GM13977 (cell line): ENCODE measurements around the gene TWSG1.
"Not testable (repeated sequence)": the region's sequence is repeated elsewhere in the genome, so short reads cannot be mapped to it uniquely, and the experiment has no call there.

Source experiments
- DNase-seq: peaks from one replicate; pipeline ENCODE4 v3.0.0; 2012; ENCODE audit warnings: low spot score
- CTCF ChIP-seq: IDR thresholded peaks from 2 replicates; pipeline ENCODE4 v1.5.1; 2012; ENCODE audit warnings: mild to moderate bottlenecking, control low read depth; ENCODE audit not compliant: insufficient read depth; ENCODE audit errors: extremely low read depth, missing control alignments
- in situ Hi-C: fragments of 300-500 bp; cut with MboI; formaldehyde crosslinking; loops from one replicate; pipeline ENCODE4 v1.12.0; 2022; ENCODE audit warnings: low sequenced_read_pairs, low pct_unique_long_range_greater_than_20kb, mixed read lengths, inconsistent platforms; ENCODE audit not compliant: unreplicated experiment

TWSG1 gene

GRCh38 chr18:9418047-9418690 lies 83.6 kb downstream of the TWSG1 start:
- no peak for DNase-seq
- in situ Hi-C loops: no loop called here

GRCh38 chr18:9419956-9420631 lies 85.5 kb downstream of the TWSG1 start:
- in situ Hi-C loops: no loop called here
- TF ChIP-seq CTCF: no peak
- no peak for DNase-seq

More at GRCh38 chr18:9418047-9418690, 83.6 kb downstream of the TWSG1 start:
- no peak for TF ChIP-seq CTCF

- no peak for TF ChIP-seq CTCF
- in situ Hi-C loops: no loop called here
- DNase-seq: no peak
Measured at GRCh38 chr18:9421096-9421900, 86.7 kb downstream of the TWSG1 start.

GRCh38 chr18:9421901-9422327 lies 87.3 kb downstream of the TWSG1 start:
- no peak for DNase-seq
- in situ Hi-C loops: no loop called here
- TF ChIP-seq CTCF: no peak

- no peak for DNase-seq
- no peak for TF ChIP-seq CTCF
- in situ Hi-C loops: no loop called here
Measured at GRCh38 chr18:9422816-9423519, 88.4 kb downstream of the TWSG1 start.

GRCh38 chr18:9423648-9424047 lies 89.1 kb downstream of the TWSG1 start:
- DNase-seq, in situ Hi-C loops: not testable (repeated sequence)

GRCh38 chr18:9424235-9424634 lies 89.7 kb downstream of the TWSG1 start:
- DNase-seq, in situ Hi-C loops: not testable (repeated sequence)
